Mesenchymal stem cell (in vitro differentiated cells and primary cell): ENCODE data around the gene RASAL3.

Source experiments
- DNase-seq: peaks from one replicate; pipeline ENCODE4 v3.0.0-alpha.2; 2013
- H2AFZ ChIP-seq: one replicate; pipeline ENCODE4 v1.6.1; 2013; ENCODE audit warnings: low read depth, mild to moderate bottlenecking, control low read depth, inconsistent platforms, low read length, moderate library complexity
- H2AK5ac ChIP-seq: 2 replicates; pipeline ENCODE4 v1.6.1; 2013; ENCODE audit warnings: low read length, moderate library complexity, mild to moderate bottlenecking, inconsistent platforms; ENCODE audit not compliant: severe bottlenecking
- H2BK120ac ChIP-seq: one replicate; pipeline ENCODE4 v1.6.1; 2013; ENCODE audit warnings: low read depth, mild to moderate bottlenecking, inconsistent platforms, low read length, moderate library complexity
- H2BK12ac ChIP-seq, 2 experiments: one replicate each; pipeline ENCODE4 v1.6.1; 2013; ENCODE audit warnings: inconsistent platforms in 2 of 2, low read length in 2 of 2, mild to moderate bottlenecking in 2 of 2, moderate library complexity in 2 of 2, control low read depth in 1 of 2
- H2BK15ac ChIP-seq: one replicate; pipeline ENCODE4 v1.6.1; 2013; ENCODE audit warnings: mild to moderate bottlenecking, low read depth, inconsistent platforms; ENCODE audit not compliant: poor library complexity, severe bottlenecking
- H2BK5ac ChIP-seq: 2 replicates; pipeline ENCODE4 v1.6.1; 2013; ENCODE audit warnings: low read depth, mild to moderate bottlenecking, low read length, control low read depth, inconsistent platforms; ENCODE audit not compliant: poor library complexity, severe bottlenecking
- H3K14ac ChIP-seq, 2 experiments: one replicate each; pipeline ENCODE4 v1.6.1; 2013; ENCODE audit warnings: inconsistent platforms in 2 of 2, low read length in 2 of 2, control low read depth in 1 of 2, mild to moderate bottlenecking in 1 of 2, moderate library complexity in 1 of 2
- H3K18ac ChIP-seq, 2 experiments: one replicate each; pipeline ENCODE4 v1.6.1; 2013; ENCODE audit warnings: inconsistent platforms in 2 of 2, low read length in 2 of 2, control low read depth in 1 of 2, low read depth in 1 of 2, mild to moderate bottlenecking in 1 of 2
- H3K23ac ChIP-seq, 2 experiments: one replicate each; pipeline ENCODE4 v1.6.1; 2013; ENCODE audit warnings: inconsistent platforms in 2 of 2, low read length in 2 of 2, mild to moderate bottlenecking in 2 of 2, moderate library complexity in 2 of 2, control low read depth in 1 of 2
- H3K27ac ChIP-seq: 2 replicates; pipeline ENCODE4 v1.5.1; 2013; ENCODE audit warnings: mild to moderate bottlenecking, moderate library complexity, low read length, control low read depth, inconsistent platforms; ENCODE audit not compliant: poor library complexity, severe bottlenecking
- H3K27me3 ChIP-seq, 2 experiments: 2 replicates each; pipeline versions ENCODE4 v1.6.1 to v1.7.0; 2013; ENCODE audit warnings: low read length in 2 of 2, mild to moderate bottlenecking in 2 of 2, moderate library complexity in 2 of 2, control low read depth in 1 of 2, inconsistent platforms in 1 of 2; ENCODE audit not compliant: control insufficient read depth in 1 of 2, insufficient read depth in 1 of 2
- H3K36me3 ChIP-seq, 2 experiments: 2 replicates each; pipeline versions ENCODE4 v1.6.1 to v1.7.0; 2013; ENCODE audit warnings: low read length in 2 of 2, control low read depth in 1 of 2, inconsistent platforms in 1 of 2, low read depth in 1 of 2, mild to moderate bottlenecking in 1 of 2; ENCODE audit not compliant: insufficient read depth in 2 of 2, control insufficient read depth in 1 of 2
- H3K4ac ChIP-seq, 2 experiments: one replicate each; pipeline ENCODE4 v1.6.1; 2013; ENCODE audit warnings: inconsistent platforms in 2 of 2, low read length in 2 of 2, mild to moderate bottlenecking in 2 of 2, moderate library complexity in 2 of 2, control low read depth in 1 of 2, low read depth in 1 of 2
- H3K4me1 ChIP-seq: 2 replicates; pipeline ENCODE4 v1.6.1; 2013; ENCODE audit warnings: low read depth, low read length, control low read depth; ENCODE audit not compliant: control insufficient read depth, insufficient read depth
- H3K4me2 ChIP-seq: 2 replicates; pipeline ENCODE4 v1.6.1; 2013; ENCODE audit warnings: low read length, mild to moderate bottlenecking, inconsistent platforms; ENCODE audit not compliant: poor library complexity, severe bottlenecking
- H3K4me3 ChIP-seq, 2 experiments: 2 replicates each; pipeline versions ENCODE4 v1.5.1 to v1.7.0; 2013; ENCODE audit warnings: low read length in 2 of 2, mild to moderate bottlenecking in 2 of 2, control low read depth in 1 of 2, low read depth in 1 of 2; ENCODE audit not compliant: insufficient read depth in 1 of 2
- H3K79me1 ChIP-seq: replicated peaks from 2 replicates; pipeline ENCODE4 v1.6.1; 2013; ENCODE audit warnings: mild to moderate bottlenecking, control low read depth, low read length, inconsistent platforms; ENCODE audit not compliant: poor library complexity, severe bottlenecking
- H3K9ac ChIP-seq: 2 replicates; pipeline ENCODE4 v1.7.0; 2013; ENCODE audit warnings: mild to moderate bottlenecking, low read length, moderate library complexity
- H3K9me3 ChIP-seq: 2 replicates; pipeline ENCODE4 v1.7.0; 2013; ENCODE audit warnings: mild to moderate bottlenecking, low read length; ENCODE audit not compliant: control insufficient read depth
- H4K8ac ChIP-seq: one replicate; pipeline ENCODE4 v1.6.1; 2013; ENCODE audit warnings: inconsistent platforms, mild to moderate bottlenecking, low read length, moderate library complexity
- H4K91ac ChIP-seq: one replicate; pipeline ENCODE4 v1.6.1; 2013; ENCODE audit warnings: mild to moderate bottlenecking, low read length, inconsistent platforms
- WGBS: methylation state at CpG from one replicate; pipeline ENCODE4 v1.1.7; 2013; ENCODE audit warnings: mixed read lengths; 5-methylcytosine and 5-hydroxymethylcytosine counted together

The RASAL3 gene

GRCh38 chr19:15456871-15457700, 7.3 kb downstream of the RASAL3 start:
- Histone ChIP-seq H2BK12ac (no peak overlapping the region), H4K8ac (no peak overlapping the region), H3K4me2 (no peak overlapping the region), H3K9me3 (no peaks in the 10 kb centered on the region), H3K79me1 (no peaks in the 10 kb centered on the region), H2BK5ac (no peak overlapping the region), H3K14ac (no peak overlapping the region), H2BK15ac (no peak overlapping the region), H2AFZ (no peak overlapping the region), H3K23ac (no peak overlapping the region), H3K36me3 (no peaks in the 10 kb centered on the region), H3K27ac (no peak overlapping the region), H3K4me3 (peak overlapping the region in 1 of 2 experiments; percentile 25), H3K27me3 (peaks cover 45 to 81% of the 10 kb centered on the region in 2 experiments), H2AK5ac (no peak overlapping the region), H3K4ac (no peak overlapping the region), H3K4me1 (peaks cover 19% of the 10 kb centered on the region), H2BK120ac (no peak overlapping the region), H3K9ac (no peak overlapping the region), H3K18ac (no peak overlapping the region), H4K91ac (no peak overlapping the region)
- 4% methylated on average over 63 of the region's 86 CpGs for WGBS
- DNase-seq: no peak

GRCh38 chr19:15456441-15456840, 7.9 kb downstream of the RASAL3 start:
- Histone ChIP-seq H2AK5ac (no peak overlapping the region), H4K8ac (no peak overlapping the region), H2BK15ac (no peak overlapping the region), H2BK120ac (no peak overlapping the region), H3K4ac (no peak overlapping the region), H3K14ac (no peak overlapping the region), H3K4me1 (peaks cover 19% of the 10 kb centered on the region), H2BK12ac (no peak overlapping the region), H2AFZ (no peak overlapping the region), H3K27ac (no peak overlapping the region), H3K79me1 (no peaks in the 10 kb centered on the region), H3K18ac (no peak overlapping the region), H3K23ac (no peak overlapping the region), H4K91ac (no peak overlapping the region), H3K4me3 (no peak overlapping the region), H3K4me2 (no peak overlapping the region), H3K27me3 (peaks cover 45 to 75% of the 10 kb centered on the region in 2 experiments), H3K9ac (no peak overlapping the region), H2BK5ac (no peak overlapping the region), H3K36me3 (no peaks in the 10 kb centered on the region), H3K9me3 (no peaks in the 10 kb centered on the region)
- no peak for DNase-seq
- 56% methylated on average over 14 of the region's 14 CpGs for WGBS

- DNase-seq: no peak
- no peak overlapping the region for H3K9ac ChIP-seq
- no peak overlapping the region for H3K27ac ChIP-seq
- no peak overlapping the region for H2BK120ac ChIP-seq
- H4K91ac ChIP-seq: no peak overlapping the region
- no peak overlapping the region for H2AFZ ChIP-seq
- no peaks in the 10 kb centered on the region for H3K9me3 ChIP-seq
- H2BK12ac ChIP-seq: no peak overlapping the region
- no peak overlapping the region for H3K4me2 ChIP-seq
- H3K23ac ChIP-seq: no peak overlapping the region
- no peak overlapping the region for H3K18ac ChIP-seq
- no peak overlapping the region for H2AK5ac ChIP-seq
- H3K4me1 ChIP-seq: peaks cover 19% of the 10 kb centered on the region
- H2BK5ac ChIP-seq: no peak overlapping the region
- no peaks in the 10 kb centered on the region for H3K36me3 ChIP-seq
- no peak overlapping the region for H3K4ac ChIP-seq
- H4K8ac ChIP-seq: no peak overlapping the region
- no peak overlapping the region for H2BK15ac ChIP-seq
- peaks cover 45 to 71% of the 10 kb centered on the region in 2 experiments for H3K27me3 ChIP-seq
- H3K4me3 ChIP-seq: no peak overlapping the region
- no peak overlapping the region for H3K14ac ChIP-seq
- H3K79me1 ChIP-seq: no peaks in the 10 kb centered on the region
- 85% methylated on average over 9 of the region's 9 CpGs for WGBS
These were observed 8.3 kb downstream of the RASAL3 start for GRCh38 chr19:15455996-15456395.

GRCh38 chr19:15453906-15454860, 10.2 kb downstream of the RASAL3 start:
- no peak overlapping the region for H3K4ac ChIP-seq
- H3K23ac ChIP-seq: no peak overlapping the region
- no peak overlapping the region for H2BK12ac ChIP-seq
- H3K18ac ChIP-seq: no peak overlapping the region
- peak overlapping the region; percentile 29 for H4K8ac ChIP-seq
- H4K91ac ChIP-seq: no peak overlapping the region
- H3K27me3 ChIP-seq: peaks cover 38 to 53% of the 10 kb centered on the region in 2 experiments
- H3K4me3 ChIP-seq: no peak overlapping the region
- no peak overlapping the region for H3K14ac ChIP-seq
- no peak overlapping the region for H2AFZ ChIP-seq
- H3K27ac ChIP-seq: no peak overlapping the region
- no peak overlapping the region for H2AK5ac ChIP-seq
- H2BK15ac ChIP-seq: no peak overlapping the region
- H2BK5ac ChIP-seq: no peak overlapping the region
- peaks cover 26% of the 10 kb centered on the region for H3K4me1 ChIP-seq
- H3K36me3 ChIP-seq: no peaks in the 10 kb centered on the region
- peaks cover 1% of the 10 kb centered on the region for H3K79me1 ChIP-seq
- DNase-seq: no peak
- no peak overlapping the region for H3K9ac ChIP-seq
- no peaks in the 10 kb centered on the region for H3K9me3 ChIP-seq
- WGBS: 88% methylated on average over 17 of the region's 17 CpGs
- no peak overlapping the region for H2BK120ac ChIP-seq
- H3K4me2 ChIP-seq: no peak overlapping the region
